Trophoblast cell (in vitro differentiated cells and primary cell): ENCODE measurements around the gene SHISA4.
A peak's percentile ranks its signal among the peaks of the same experiment; 100 is the strongest.

Experiments used
- DNase-seq, 2 donors: peaks; one replicate each; pipeline ENCODE4 v3.0.0-alpha.2; 2016
- H2AFZ ChIP-seq: 2 replicates; pipeline ENCODE4 v1.6.1; 2013; ENCODE audit warnings: low read length, moderate library complexity, mild to moderate bottlenecking; ENCODE audit not compliant: insufficient read depth, poor library complexity
- H2AK5ac ChIP-seq: 2 replicates; pipeline ENCODE4 v1.6.1; 2013; ENCODE audit warnings: mild to moderate bottlenecking, low read length
- H2BK120ac ChIP-seq: 2 replicates; pipeline ENCODE4 v1.6.1; 2013; ENCODE audit warnings: low read length, mild to moderate bottlenecking, moderate library complexity; ENCODE audit not compliant: insufficient read depth, poor library complexity
- H2BK12ac ChIP-seq: 2 replicates; pipeline ENCODE4 v1.6.1; 2013; ENCODE audit warnings: mild to moderate bottlenecking, low read length, moderate library complexity
- H2BK5ac ChIP-seq: 2 replicates; pipeline ENCODE4 v1.6.1; 2013; ENCODE audit warnings: low read length, low read depth, moderate library complexity, mild to moderate bottlenecking; ENCODE audit not compliant: poor library complexity
- H3K14ac ChIP-seq: 2 replicates; pipeline ENCODE4 v1.6.1; 2013; ENCODE audit warnings: mild to moderate bottlenecking, low read length
- H3K18ac ChIP-seq: 2 replicates; pipeline ENCODE4 v1.6.1; 2013; ENCODE audit warnings: mild to moderate bottlenecking, low read length
- H3K23ac ChIP-seq: 2 replicates; pipeline ENCODE4 v1.6.1; 2013; ENCODE audit warnings: low read length
- H3K27ac ChIP-seq: 2 replicates; pipeline ENCODE4 v1.5.1; 2013; ENCODE audit warnings: low read depth, mild to moderate bottlenecking, inconsistent platforms, low read length, moderate library complexity
- H3K27me3 ChIP-seq: 2 replicates; pipeline ENCODE4 v1.6.1; 2013; ENCODE audit warnings: inconsistent platforms, mild to moderate bottlenecking, low read length, moderate library complexity; ENCODE audit not compliant: insufficient read depth
- H3K36me3 ChIP-seq, 2 experiments: 1 replicate in 1 of 2; 2 replicates in 1 of 2; pipeline ENCODE4 v1.6.1; 2013; ENCODE audit warnings: low read length in 2 of 2, mild to moderate bottlenecking in 2 of 2, moderate library complexity in 1 of 2; ENCODE audit not compliant: insufficient read depth in 2 of 2, control insufficient read depth in 1 of 2
- H3K4ac ChIP-seq: 2 replicates; pipeline ENCODE4 v1.6.1; 2013; ENCODE audit warnings: low read depth, mild to moderate bottlenecking, low read length, moderate library complexity
- H3K4me1 ChIP-seq, 2 experiments: 1 replicate in 1 of 2; 2 replicates in 1 of 2; pipeline ENCODE4 v1.6.1; 2013; ENCODE audit warnings: low read length in 2 of 2, mild to moderate bottlenecking in 2 of 2, moderate library complexity in 1 of 2; ENCODE audit not compliant: insufficient read depth in 2 of 2, control insufficient read depth in 1 of 2
- H3K4me2 ChIP-seq: 2 replicates; pipeline ENCODE4 v1.6.1; 2013; ENCODE audit warnings: inconsistent platforms, mild to moderate bottlenecking, low read length, moderate library complexity
- H3K4me3 ChIP-seq: 2 replicates; pipeline ENCODE4 v1.5.1; 2013; ENCODE audit warnings: mild to moderate bottlenecking, low read depth, low read length, inconsistent platforms
- H3K79me1 ChIP-seq: one replicate; pipeline ENCODE4 v1.6.1; 2013; ENCODE audit warnings: low read length
- H3K79me2 ChIP-seq: 2 replicates; pipeline ENCODE4 v1.6.1; 2013; ENCODE audit warnings: low read length, mild to moderate bottlenecking; ENCODE audit not compliant: control insufficient read depth, insufficient read depth, poor library complexity
- H3K9ac ChIP-seq: 2 replicates; pipeline ENCODE4 v1.6.1; 2013; ENCODE audit warnings: mild to moderate bottlenecking, low read length
- H3K9me3 ChIP-seq: 2 replicates; pipeline ENCODE4 v1.6.1; 2013; ENCODE audit warnings: low read depth, mild to moderate bottlenecking, control low read depth, inconsistent platforms, low read length; ENCODE audit not compliant: insufficient read depth
- H4K12ac ChIP-seq: 2 replicates; pipeline ENCODE4 v1.6.1; 2013; ENCODE audit warnings: low read depth, mild to moderate bottlenecking, low read length, moderate library complexity
- H4K8ac ChIP-seq: 2 replicates; pipeline ENCODE4 v1.6.1; 2013; ENCODE audit warnings: low read depth, mild to moderate bottlenecking, low read length, moderate library complexity
- H4K91ac ChIP-seq: one replicate; pipeline ENCODE4 v1.6.1; 2013; ENCODE audit warnings: low read depth, mild to moderate bottlenecking, low read length, moderate library complexity
- WGBS: extraction: QIAGEN DNeasy Blood & Tissue Kit; methylation state at CpG from one replicate; pipeline ENCODE4 v1.1.7; 2013; ENCODE audit warnings: missing lambda C conversion rate; ENCODE audit not compliant: insufficient read length, insufficient coverage; ENCODE audit errors: extremely low coverage; 5-methylcytosine and 5-hydroxymethylcytosine counted together

Gene SHISA4

GRCh38 chr1:201907621-201908020, 18.9 kb downstream of the SHISA4 start:
- Histone ChIP-seq H3K79me2 (no peaks in the 10 kb centered on the region), H3K18ac (no peak overlapping the region), H3K79me1 (peaks cover 20% of the 10 kb centered on the region), H3K14ac (no peak overlapping the region), H3K4me3 (no peak overlapping the region), H3K9me3 (no peaks in the 10 kb centered on the region), H2BK5ac (no peak overlapping the region), H4K8ac (no peak overlapping the region), H2BK12ac (no peak overlapping the region), H3K4me1 (peaks cover 19 to 21% of the 10 kb centered on the region in 2 experiments), H4K91ac (no peak overlapping the region), H2AK5ac (no peak overlapping the region), H3K36me3 (peaks cover 0 to 2% of the 10 kb centered on the region in 2 experiments), H3K27ac (no peak overlapping the region), H3K23ac (no peak overlapping the region), H3K4ac (no peak overlapping the region), H3K4me2 (no peak overlapping the region), H4K12ac (no peak overlapping the region), H3K9ac (no peak overlapping the region), H2BK120ac (no peak overlapping the region), H3K27me3 (no peaks in the 10 kb centered on the region), H2AFZ (no peak overlapping the region)
- no CpG with 5 or more reads among the region's 6 CpGs for WGBS
- DNase-seq: no peak

- no peak overlapping the region for H3K23ac ChIP-seq
- H4K91ac ChIP-seq: peak overlapping the region; percentile 7
- no peaks in the 10 kb centered on the region for H3K9me3 ChIP-seq
- H3K36me3 ChIP-seq: no peaks in the 10 kb centered on the region
- H2BK120ac ChIP-seq: no peak overlapping the region
- H3K27ac ChIP-seq: no peak overlapping the region
- H3K4me3 ChIP-seq: no peak overlapping the region
- no peak overlapping the region for H2AFZ ChIP-seq
- H3K4me2 ChIP-seq: no peak overlapping the region
- H3K79me2 ChIP-seq: no peaks in the 10 kb centered on the region
- H2BK12ac ChIP-seq: no peak overlapping the region
- no CpG with 5 or more reads among the region's 4 CpGs for WGBS
- H3K4ac ChIP-seq: no peak overlapping the region
- no peak overlapping the region for H3K18ac ChIP-seq
- H2AK5ac ChIP-seq: no peak overlapping the region
- no peak overlapping the region for H4K8ac ChIP-seq
- H4K12ac ChIP-seq: no peak overlapping the region
- H3K9ac ChIP-seq: no peak overlapping the region
- peaks cover 6% of the 10 kb centered on the region for H3K79me1 ChIP-seq
- peaks cover 6 to 10% of the 10 kb centered on the region in 2 experiments for H3K4me1 ChIP-seq
- no peak overlapping the region for H3K14ac ChIP-seq
- no peak for DNase-seq
- no peak overlapping the region for H2BK5ac ChIP-seq
- H3K27me3 ChIP-seq: no peaks in the 10 kb centered on the region
These were observed 23.3 kb downstream of the SHISA4 start for GRCh38 chr1:201911826-201912571.

DNA sequence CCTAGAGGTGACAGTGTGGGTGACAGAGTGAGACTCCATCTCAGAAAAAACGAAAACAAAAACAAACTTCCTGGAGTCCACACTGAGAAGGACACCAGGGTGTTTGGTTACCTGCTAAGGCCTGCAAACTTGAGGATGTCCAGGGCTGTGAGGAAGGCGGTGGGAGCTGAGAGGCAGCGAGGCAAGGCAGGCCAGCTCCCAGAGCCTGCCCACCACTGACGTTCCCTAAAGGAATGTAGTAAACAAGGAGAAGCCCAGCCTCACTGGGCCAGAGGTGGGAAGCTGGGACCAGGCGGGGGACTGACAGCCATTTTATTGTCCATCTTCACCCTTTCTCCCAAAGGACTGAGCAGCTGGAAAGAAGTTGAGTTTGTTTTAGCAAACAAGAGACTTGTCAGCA, 24.1 kb downstream of the SHISA4 start:
- Histone ChIP-seq H3K27ac (no peak overlapping the region), H3K4me3 (no peak overlapping the region), H3K4ac (no peak overlapping the region), H3K18ac (no peak overlapping the region), H3K14ac (no peak overlapping the region), H3K9me3 (no peaks in the 10 kb centered on the region), H4K91ac (peak overlapping the region; percentile 5), H3K36me3 (no peaks in the 10 kb centered on the region), H3K4me2 (no peak overlapping the region), H3K9ac (no peak overlapping the region), H3K27me3 (no peaks in the 10 kb centered on the region), H2AFZ (no peak overlapping the region), H2BK5ac (no peak overlapping the region), H2BK120ac (no peak overlapping the region), H2BK12ac (no peak overlapping the region), H3K79me2 (no peaks in the 10 kb centered on the region), H3K23ac (no peak overlapping the region), H2AK5ac (no peak overlapping the region), H4K8ac (peak overlapping the region; percentile 21), H3K79me1 (peaks cover 10% of the 10 kb centered on the region), H4K12ac (no peak overlapping the region), H3K4me1 (peaks cover 15 to 18% of the 10 kb centered on the region in 2 experiments)
- peak; percentile 37 to 41 for DNase-seq
- WGBS: no CpG with 5 or more reads among the region's 5 CpGs

- H2AK5ac ChIP-seq: no peak overlapping the region
- no peak overlapping the region for H3K18ac ChIP-seq
- no peak overlapping the region for H3K4me3 ChIP-seq
- H2BK120ac ChIP-seq: no peak overlapping the region
- no peaks in the 10 kb centered on the region for H3K9me3 ChIP-seq
- no peak overlapping the region for H3K4ac ChIP-seq
- no peak overlapping the region for H3K9ac ChIP-seq
- H2AFZ ChIP-seq: no peak overlapping the region
- H3K36me3 ChIP-seq: no peaks in the 10 kb centered on the region
- H3K4me2 ChIP-seq: no peak overlapping the region
- H2BK12ac ChIP-seq: no peak overlapping the region
- DNase-seq: no peak
- H3K23ac ChIP-seq: no peak overlapping the region
- H3K27ac ChIP-seq: no peak overlapping the region
- H2BK5ac ChIP-seq: no peak overlapping the region
- no peak overlapping the region for H4K91ac ChIP-seq
- H3K4me1 ChIP-seq: peaks cover 20 to 24% of the 10 kb centered on the region in 2 experiments
- H3K79me2 ChIP-seq: no peaks in the 10 kb centered on the region
- no CpG with 5 or more reads among the region's 14 CpGs for WGBS
- H4K12ac ChIP-seq: no peak overlapping the region
- H4K8ac ChIP-seq: no peak overlapping the region
- H3K79me1 ChIP-seq: peaks cover 10% of the 10 kb centered on the region
- H3K14ac ChIP-seq: no peak overlapping the region
- no peaks in the 10 kb centered on the region for H3K27me3 ChIP-seq
These were observed 25.9 kb downstream of the SHISA4 start for GRCh38 chr1:201914456-201915235.
